Omental fat pad (tissue), 4 donors: Measurements from ENCODE around the gene AMBRA1. TPM values are rescaled to one million over a fixed set of nuclear protein-coding genes. Genes with fewer than 3 reads are reported as not detected.

Experiments
- ATAC-seq: fragments of 150-250 bp; one replicate; pipeline ENCODE4 v1.9.1; 2016; ENCODE audit warnings: mild to moderate bottlenecking, moderate library complexity; ENCODE audit not compliant: low FRiP score
- DNase-seq: peaks from one replicate; pipeline ENCODE4 v3.0.0-alpha.2; 2019; ENCODE audit warnings: low spot score
- total RNA-seq, 4 donors: library from RNA; depleted of rRNA; stranded (reverse); fragments of >200 nt; gene quantifications; one replicate each; pipeline ENCODE4 v1.1.0, GENCODE V29; 2016
- TF ChIP-seq, protein P1 (sequence below), 3 donors: fragments of 450-650 bp; IDR thresholded peaks; one replicate each; pipeline ENCODE4 v1.5.1; 2016 to 2017; ENCODE audit warnings: antibody characterized with exemption in 3 of 3, mild to moderate bottlenecking in 3 of 3, moderate library complexity in 2 of 3

AMBRA1 gene
- total RNA-seq, 4 donors from 2014 or later, result 19.2 to 41.0 (median 23.5) TPM

DNA sequence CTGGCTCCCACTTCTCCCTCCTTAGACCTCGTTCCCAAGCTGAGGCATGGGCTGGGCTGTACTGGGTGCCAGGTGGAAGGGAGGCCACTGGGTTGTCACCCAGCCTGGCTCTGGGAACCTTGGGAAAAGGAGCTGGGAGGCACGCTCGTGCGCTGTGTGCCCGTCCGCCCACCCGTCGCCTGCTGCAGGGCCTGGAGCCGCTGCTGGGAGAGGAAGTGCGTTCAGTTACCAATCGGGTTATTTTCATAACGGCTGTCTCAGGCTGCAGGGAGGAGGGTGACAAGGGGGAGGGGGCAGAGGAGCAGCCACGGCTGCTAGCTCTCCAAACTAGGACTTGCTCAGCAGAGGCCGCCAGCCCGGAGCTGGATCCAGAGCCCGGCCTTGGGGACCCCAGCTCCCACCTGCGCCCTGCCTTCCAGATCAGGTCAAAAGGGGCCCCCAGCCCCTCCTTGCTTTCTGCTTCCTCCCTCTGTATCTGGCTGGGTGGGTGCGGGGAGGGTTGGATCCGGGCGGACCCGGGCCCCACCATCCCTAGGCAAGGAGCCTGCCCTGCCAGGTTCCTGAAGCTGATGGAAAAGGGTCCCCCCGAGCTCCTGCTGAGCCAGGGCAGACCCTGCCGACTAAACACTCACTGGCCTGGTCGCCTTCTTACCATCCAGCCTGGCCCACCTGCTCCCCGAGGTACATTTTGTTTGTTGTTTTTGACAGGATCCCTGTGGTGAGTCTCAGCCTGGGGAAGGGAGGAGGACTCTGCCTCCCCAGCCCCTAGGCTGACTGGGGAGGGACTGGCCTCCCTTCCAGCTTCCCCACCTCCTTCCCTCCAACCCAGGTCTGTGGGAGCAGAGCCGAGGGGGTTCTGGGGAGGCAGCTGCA lies 232.3 kb downstream of the AMBRA1 start:
- DNase-seq (no peak), ATAC-seq (no peak)
- TF ChIP-seq, protein P1, sequence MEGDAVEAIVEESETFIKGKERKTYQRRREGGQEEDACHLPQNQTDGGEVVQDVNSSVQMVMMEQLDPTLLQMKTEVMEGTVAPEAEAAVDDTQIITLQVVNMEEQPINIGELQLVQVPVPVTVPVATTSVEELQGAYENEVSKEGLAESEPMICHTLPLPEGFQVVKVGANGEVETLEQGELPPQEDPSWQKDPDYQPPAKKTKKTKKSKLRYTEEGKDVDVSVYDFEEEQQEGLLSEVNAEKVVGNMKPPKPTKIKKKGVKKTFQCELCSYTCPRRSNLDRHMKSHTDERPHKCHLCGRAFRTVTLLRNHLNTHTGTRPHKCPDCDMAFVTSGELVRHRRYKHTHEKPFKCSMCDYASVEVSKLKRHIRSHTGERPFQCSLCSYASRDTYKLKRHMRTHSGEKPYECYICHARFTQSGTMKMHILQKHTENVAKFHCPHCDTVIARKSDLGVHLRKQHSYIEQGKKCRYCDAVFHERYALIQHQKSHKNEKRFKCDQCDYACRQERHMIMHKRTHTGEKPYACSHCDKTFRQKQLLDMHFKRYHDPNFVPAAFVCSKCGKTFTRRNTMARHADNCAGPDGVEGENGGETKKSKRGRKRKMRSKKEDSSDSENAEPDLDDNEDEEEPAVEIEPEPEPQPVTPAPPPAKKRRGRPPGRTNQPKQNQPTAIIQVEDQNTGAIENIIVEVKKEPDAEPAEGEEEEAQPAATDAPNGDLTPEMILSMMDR (IDR thresholded peaks at IDR 0.05), result no peak

DNA sequence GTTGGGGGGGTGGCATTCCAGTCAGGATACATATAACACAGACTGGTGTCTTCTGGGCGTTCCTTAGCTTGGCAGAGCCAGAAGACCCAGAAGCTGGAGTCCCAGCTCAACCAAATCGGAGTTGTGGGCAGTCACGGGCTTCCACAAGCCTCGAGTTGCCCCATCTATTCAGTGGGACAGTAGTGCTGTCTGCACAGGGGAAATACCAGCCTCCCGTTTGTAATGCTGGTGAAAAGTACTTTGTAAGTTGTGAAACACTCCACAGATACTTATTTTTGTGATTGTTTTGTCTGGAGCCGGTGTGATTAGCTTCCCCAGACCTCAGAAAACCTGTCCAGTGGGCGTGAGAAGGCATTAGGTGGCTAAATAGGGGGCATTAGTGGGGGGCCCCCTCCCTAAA lies 232.9 kb downstream of the AMBRA1 start:
- no peak for DNase-seq
- TF ChIP-seq, protein P1 (IDR thresholded peaks at IDR 0.05), result no peak

DNA sequence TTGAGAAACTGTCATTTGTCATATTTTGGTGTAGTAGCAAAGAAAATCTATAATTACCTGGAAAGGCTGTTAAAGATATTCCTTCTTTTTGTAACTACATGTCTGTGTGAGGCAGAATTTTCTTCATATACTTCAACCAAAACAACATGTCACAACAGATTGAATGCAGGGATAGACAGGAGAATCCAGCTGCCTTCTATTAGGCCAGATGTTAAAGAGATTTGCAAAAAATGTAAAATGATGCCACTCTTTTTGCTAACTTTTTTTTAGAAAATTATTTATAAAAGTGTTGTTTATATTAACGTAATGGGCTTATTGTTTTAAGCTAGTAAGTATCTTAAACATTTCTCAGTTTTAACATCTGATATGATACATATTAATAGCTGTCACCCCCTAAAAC lies 233.9 kb downstream of the AMBRA1 start:
- TF ChIP-seq, protein P1 (IDR thresholded peaks at IDR 0.05), result no peak
- ATAC-seq, result no peak
- no peak for DNase-seq

More for the DNA sequence above, 232.9 kb downstream of the AMBRA1 start:
- no peak for ATAC-seq

DNA sequence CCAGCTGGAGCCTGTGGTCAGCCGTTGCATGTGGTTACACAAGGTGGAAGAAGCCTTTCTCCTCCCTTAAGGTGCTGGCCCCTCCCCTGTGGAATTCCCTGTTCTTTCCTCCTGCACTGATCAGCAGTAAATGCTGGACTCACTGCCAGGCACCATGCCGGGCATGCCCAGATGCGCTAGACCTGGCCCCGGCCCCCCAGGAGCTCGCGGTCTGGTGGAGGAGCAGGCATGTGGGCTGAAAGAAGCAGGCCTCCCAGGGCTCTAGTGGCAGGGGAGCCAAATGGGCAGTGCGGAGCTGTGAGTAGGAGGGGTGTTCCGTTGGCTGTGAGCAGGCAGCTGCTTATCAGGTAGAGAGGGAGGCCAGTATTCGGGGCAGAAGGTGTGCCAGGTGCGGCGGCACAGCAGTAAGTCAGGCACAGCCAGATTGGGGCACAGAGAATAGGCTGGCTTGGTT lies 236.3 kb downstream of the AMBRA1 start:
- TF ChIP-seq, protein P1 (IDR thresholded peaks at IDR 0.05), result no peak
- ATAC-seq (peak; percentile 58), DNase-seq (no peak)

DNA sequence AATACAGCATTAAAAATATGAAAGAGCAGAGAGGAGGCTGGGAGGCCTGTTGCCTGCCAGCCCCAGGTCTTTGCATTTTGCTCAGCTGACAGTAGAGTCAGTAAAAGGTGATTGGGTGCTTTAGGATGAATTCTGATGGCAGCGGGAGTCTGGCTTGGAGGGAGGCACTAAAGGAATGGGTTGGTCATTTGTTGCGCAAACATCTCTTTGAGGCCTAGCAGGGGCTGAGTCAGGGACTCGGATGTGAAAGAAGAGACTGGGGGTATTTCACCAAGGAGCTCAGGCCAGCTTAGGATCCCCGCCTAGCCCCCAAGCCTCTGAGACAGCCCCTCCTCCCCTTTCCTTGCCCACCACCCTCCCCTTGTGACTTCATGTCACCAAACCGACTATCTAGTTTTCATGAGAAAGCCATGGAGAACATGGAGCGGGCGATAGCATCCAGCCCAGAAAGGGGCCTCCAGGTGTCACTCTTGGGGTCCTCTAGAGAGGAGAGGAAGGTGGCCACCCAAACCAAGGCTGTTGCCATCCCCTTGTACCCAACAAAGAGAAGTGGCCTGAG lies 236.8 kb downstream of the AMBRA1 start:
- TF ChIP-seq, protein P1 (IDR thresholded peaks at IDR 0.05), result no peak
- DNase-seq (no peak), ATAC-seq (peak; percentile 72)

DNA sequence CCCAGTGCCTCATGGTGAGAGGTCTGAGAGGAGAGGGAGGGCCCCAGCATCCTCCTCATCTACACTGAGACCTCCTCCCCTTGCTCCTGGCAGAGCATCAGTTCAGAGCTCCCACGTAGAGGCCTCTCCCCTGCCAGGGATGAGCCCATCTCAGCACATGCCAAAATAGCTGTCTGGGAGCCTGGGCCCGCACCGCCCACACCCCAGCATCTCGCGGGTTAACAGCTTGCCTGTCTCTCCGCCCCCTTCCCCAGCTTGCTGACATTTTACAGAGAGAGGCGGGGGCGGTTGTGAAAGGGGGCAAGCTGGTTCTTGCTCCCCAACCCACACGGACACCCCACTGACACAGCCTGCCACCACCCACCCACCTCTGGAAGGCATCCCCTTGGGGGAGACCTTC lies 240.1 kb downstream of the AMBRA1 start:
- TF ChIP-seq, protein P1 (IDR thresholded peaks at IDR 0.05), result no peak
- ATAC-seq, result peak; percentile 33
- DNase-seq, result no peak
